GM23338 (cell line): Measurements from ENCODE around the gene NFX1.

ENCODE experiments used
- EZH2 ChIP-seq: fragments of 200-600 bp; sonication (generic); IDR thresholded peaks from one replicate; pipeline ENCODE4 v1.8.0; 2017; ENCODE audit warnings: antibody characterized with exemption, mild to moderate bottlenecking, low read depth; ENCODE audit not compliant: unreplicated experiment
- EZH2phosphoT487 ChIP-seq: fragments of 200-600 bp; sonication (generic); IDR thresholded peaks from one replicate; pipeline ENCODE4 v1.8.1; 2018; ENCODE audit warnings: antibody characterized with exemption; ENCODE audit not compliant: unreplicated experiment
- JUNB ChIP-seq: IDR thresholded peaks from one replicate; pipeline ENCODE4 v1.6.1; 2016; ENCODE audit warnings: antibody characterized with exemption; ENCODE audit not compliant: unreplicated experiment
- NANOG ChIP-seq: IDR thresholded peaks from 2 replicates; pipeline ENCODE4 v1.6.1; 2016; ENCODE audit warnings: antibody characterized with exemption, borderline replicate concordance
- POLR2AphosphoS5 ChIP-seq: IDR thresholded peaks from 2 replicates; pipeline ENCODE4 v1.6.1; 2016; ENCODE audit warnings: antibody characterized with exemption, low read depth
- STAT1 ChIP-seq: IDR thresholded peaks from one replicate; pipeline ENCODE4 v1.6.1; 2016; ENCODE audit warnings: antibody characterized with exemption; ENCODE audit not compliant: unreplicated experiment
- ZNF114 ChIP-seq: fragments of 250-450 bp; sonication (Bioruptor Pico); IDR thresholded peaks from 2 replicates; pipeline ENCODE4 v1.5.0; 2020; ENCODE audit warnings: mild to moderate bottlenecking, moderate library complexity
- ZNF331 ChIP-seq: fragments of 250-450 bp; sonication (Bioruptor Pico); IDR thresholded peaks from 2 replicates; pipeline ENCODE4 v1.5.0; 2020; ENCODE audit warnings: low read depth, mild to moderate bottlenecking, moderate library complexity
- TF ChIP-seq, protein P1 (sequence below), 2 experiments: fragments of 200-600 bp in 1 of 2; sonication (generic) in 1 of 2; conservative IDR thresholded peaks; 2 replicates each; pipeline versions ENCODE4 v1.5.1 to v1.6.1; 2016 to 2017; ENCODE audit warnings: antibody characterized with exemption in 2 of 2, low read depth in 2 of 2, mild to moderate bottlenecking in 2 of 2, moderate library complexity in 1 of 2
- TF ChIP-seq, protein P2 (sequence below): IDR thresholded peaks from one replicate; pipeline ENCODE4 v1.6.1; 2018; ENCODE audit warnings: antibody characterized with exemption; ENCODE audit not compliant: unreplicated experiment

DNA sequence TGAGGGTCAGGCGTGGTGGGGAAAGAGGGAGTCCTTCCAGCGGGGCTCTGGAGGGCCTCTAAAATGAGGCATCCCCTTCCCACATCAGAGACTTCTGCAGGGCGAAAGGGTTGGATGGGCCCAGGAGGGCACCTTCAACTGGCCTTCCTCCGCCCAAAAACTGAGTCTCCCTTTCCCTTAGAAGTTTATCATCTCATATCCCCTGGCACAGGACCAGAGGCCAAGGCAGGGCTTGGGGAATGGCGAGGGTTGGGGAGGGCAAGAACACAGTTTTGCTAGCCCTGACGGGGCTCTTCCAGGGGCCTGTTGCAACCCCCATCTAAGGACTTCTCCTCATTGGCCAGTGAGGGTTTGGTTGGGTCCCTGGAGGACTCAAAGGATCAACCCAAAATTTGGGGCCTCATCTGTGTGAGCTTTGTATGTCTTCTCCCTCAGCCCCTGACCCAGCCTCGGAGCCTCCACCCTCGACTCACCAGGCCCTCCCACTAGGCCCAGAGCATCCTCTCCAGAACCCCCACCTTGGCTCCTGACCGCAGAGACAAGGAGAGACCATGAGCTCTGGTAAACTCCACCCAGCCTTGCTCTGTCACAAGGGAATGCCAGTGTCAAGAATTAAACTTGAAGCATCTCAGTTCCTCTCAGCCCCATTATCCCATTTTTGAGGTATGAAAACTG is 87.9 kb downstream of the NFX1 start:
- TF ChIP-seq EZH2phosphoT487, result no peak
- TF ChIP-seq, protein P1, sequence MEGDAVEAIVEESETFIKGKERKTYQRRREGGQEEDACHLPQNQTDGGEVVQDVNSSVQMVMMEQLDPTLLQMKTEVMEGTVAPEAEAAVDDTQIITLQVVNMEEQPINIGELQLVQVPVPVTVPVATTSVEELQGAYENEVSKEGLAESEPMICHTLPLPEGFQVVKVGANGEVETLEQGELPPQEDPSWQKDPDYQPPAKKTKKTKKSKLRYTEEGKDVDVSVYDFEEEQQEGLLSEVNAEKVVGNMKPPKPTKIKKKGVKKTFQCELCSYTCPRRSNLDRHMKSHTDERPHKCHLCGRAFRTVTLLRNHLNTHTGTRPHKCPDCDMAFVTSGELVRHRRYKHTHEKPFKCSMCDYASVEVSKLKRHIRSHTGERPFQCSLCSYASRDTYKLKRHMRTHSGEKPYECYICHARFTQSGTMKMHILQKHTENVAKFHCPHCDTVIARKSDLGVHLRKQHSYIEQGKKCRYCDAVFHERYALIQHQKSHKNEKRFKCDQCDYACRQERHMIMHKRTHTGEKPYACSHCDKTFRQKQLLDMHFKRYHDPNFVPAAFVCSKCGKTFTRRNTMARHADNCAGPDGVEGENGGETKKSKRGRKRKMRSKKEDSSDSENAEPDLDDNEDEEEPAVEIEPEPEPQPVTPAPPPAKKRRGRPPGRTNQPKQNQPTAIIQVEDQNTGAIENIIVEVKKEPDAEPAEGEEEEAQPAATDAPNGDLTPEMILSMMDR (conservative IDR thresholded peaks at IDR 0.05; ENCODE audit: low read depth in 2 of 2), result no peak
- TF ChIP-seq EZH2, result no peak
- no peak for TF ChIP-seq POLR2AphosphoS5
- TF ChIP-seq ZNF114 (CRISPR knock-in tag), result no peak
- no peak for TF ChIP-seq NANOG
- TF ChIP-seq JUNB, result no peak
- TF ChIP-seq, protein P2, sequence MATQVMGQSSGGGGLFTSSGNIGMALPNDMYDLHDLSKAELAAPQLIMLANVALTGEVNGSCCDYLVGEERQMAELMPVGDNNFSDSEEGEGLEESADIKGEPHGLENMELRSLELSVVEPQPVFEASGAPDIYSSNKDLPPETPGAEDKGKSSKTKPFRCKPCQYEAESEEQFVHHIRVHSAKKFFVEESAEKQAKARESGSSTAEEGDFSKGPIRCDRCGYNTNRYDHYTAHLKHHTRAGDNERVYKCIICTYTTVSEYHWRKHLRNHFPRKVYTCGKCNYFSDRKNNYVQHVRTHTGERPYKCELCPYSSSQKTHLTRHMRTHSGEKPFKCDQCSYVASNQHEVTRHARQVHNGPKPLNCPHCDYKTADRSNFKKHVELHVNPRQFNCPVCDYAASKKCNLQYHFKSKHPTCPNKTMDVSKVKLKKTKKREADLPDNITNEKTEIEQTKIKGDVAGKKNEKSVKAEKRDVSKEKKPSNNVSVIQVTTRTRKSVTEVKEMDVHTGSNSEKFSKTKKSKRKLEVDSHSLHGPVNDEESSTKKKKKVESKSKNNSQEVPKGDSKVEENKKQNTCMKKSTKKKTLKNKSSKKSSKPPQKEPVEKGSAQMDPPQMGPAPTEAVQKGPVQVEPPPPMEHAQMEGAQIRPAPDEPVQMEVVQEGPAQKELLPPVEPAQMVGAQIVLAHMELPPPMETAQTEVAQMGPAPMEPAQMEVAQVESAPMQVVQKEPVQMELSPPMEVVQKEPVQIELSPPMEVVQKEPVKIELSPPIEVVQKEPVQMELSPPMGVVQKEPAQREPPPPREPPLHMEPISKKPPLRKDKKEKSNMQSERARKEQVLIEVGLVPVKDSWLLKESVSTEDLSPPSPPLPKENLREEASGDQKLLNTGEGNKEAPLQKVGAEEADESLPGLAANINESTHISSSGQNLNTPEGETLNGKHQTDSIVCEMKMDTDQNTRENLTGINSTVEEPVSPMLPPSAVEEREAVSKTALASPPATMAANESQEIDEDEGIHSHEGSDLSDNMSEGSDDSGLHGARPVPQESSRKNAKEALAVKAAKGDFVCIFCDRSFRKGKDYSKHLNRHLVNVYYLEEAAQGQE, result no peak
- no peak for TF ChIP-seq ZNF331 (CRISPR knock-in tag)
- TF ChIP-seq STAT1, result no peak
